Osteoblast (primary cell): ENCODE results near the gene KDM5C. TPM values are rescaled to one million over a fixed set of nuclear protein-coding genes. Genes with fewer than 3 reads are reported as not detected.
A peak's percentile ranks its signal among the peaks of the same experiment; 100 is the strongest.

Experiments
- DNase-seq: peaks from one replicate; pipeline ENCODE4 v3.0.0; 2011; ENCODE audit warnings: low spot score, mixed read lengths; ENCODE audit not compliant: insufficient read length; ENCODE audit errors: missing footprints
- H2AFZ ChIP-seq: 2 replicates; pipeline ENCODE4 v1.6.0; 2011; ENCODE audit warnings: mild to moderate bottlenecking, low read length
- H3K27ac ChIP-seq: 2 replicates; pipeline ENCODE4 v1.5.1; 2011; ENCODE audit warnings: mild to moderate bottlenecking, low read depth, low read length, moderate library complexity
- H3K27me3 ChIP-seq: 2 replicates; pipeline ENCODE4 v1.6.0; 2012; ENCODE audit warnings: mild to moderate bottlenecking, control low read depth, inconsistent platforms, low read length, moderate library complexity; ENCODE audit not compliant: insufficient read depth
- H3K36me3 ChIP-seq: 2 replicates; pipeline ENCODE4 v1.5.1; 2011; ENCODE audit warnings: mild to moderate bottlenecking, low read length, control low read depth, moderate library complexity; ENCODE audit not compliant: insufficient read depth
- H3K4me1 ChIP-seq: 2 replicates; pipeline ENCODE4 v1.5.1; 2011; ENCODE audit warnings: mild to moderate bottlenecking, low read length, control low read depth, moderate library complexity; ENCODE audit not compliant: insufficient read depth
- H3K4me2 ChIP-seq: 2 replicates; pipeline ENCODE4 v1.6.0; 2011; ENCODE audit warnings: mild to moderate bottlenecking, low read length; ENCODE audit not compliant: insufficient read depth
- H3K4me3 ChIP-seq: fragments of 200-600 bp; sonication (generic); 3 replicates; pipeline ENCODE4 v1.5.1; 2012; ENCODE audit warnings: mild to moderate bottlenecking, low read length, inconsistent platforms; ENCODE audit not compliant: insufficient read depth
- H3K79me2 ChIP-seq: 2 replicates; pipeline ENCODE4 v1.6.0; 2012; ENCODE audit warnings: mild to moderate bottlenecking, low read length, control low read depth, inconsistent platforms; ENCODE audit not compliant: insufficient read depth
- H3K9me3 ChIP-seq: 2 replicates; pipeline ENCODE4 v1.5.1; 2011; ENCODE audit warnings: low read depth, low read length, control low read depth
- H4K20me1 ChIP-seq: 2 replicates; pipeline ENCODE4 v1.6.0; 2012; ENCODE audit warnings: mild to moderate bottlenecking, low read length, control low read depth; ENCODE audit not compliant: insufficient read depth
- total RNA-seq: library from RNA; depleted of rRNA; stranded (reverse); fragments of >200 nt; gene quantifications from 2 replicates; pipeline ENCODE4 v1.2.3, GENCODE V29; 2012
- TF ChIP-seq, protein P1 (sequence below): IDR thresholded peaks from 2 replicates; pipeline ENCODE4 v1.5.1; 2011; ENCODE audit warnings: mild to moderate bottlenecking, low read depth, low read length, moderate library complexity; ENCODE audit errors: extremely low read depth

KDM5C gene
- 104 and 122 TPM in 2 replicates for total RNA-seq

DNA sequence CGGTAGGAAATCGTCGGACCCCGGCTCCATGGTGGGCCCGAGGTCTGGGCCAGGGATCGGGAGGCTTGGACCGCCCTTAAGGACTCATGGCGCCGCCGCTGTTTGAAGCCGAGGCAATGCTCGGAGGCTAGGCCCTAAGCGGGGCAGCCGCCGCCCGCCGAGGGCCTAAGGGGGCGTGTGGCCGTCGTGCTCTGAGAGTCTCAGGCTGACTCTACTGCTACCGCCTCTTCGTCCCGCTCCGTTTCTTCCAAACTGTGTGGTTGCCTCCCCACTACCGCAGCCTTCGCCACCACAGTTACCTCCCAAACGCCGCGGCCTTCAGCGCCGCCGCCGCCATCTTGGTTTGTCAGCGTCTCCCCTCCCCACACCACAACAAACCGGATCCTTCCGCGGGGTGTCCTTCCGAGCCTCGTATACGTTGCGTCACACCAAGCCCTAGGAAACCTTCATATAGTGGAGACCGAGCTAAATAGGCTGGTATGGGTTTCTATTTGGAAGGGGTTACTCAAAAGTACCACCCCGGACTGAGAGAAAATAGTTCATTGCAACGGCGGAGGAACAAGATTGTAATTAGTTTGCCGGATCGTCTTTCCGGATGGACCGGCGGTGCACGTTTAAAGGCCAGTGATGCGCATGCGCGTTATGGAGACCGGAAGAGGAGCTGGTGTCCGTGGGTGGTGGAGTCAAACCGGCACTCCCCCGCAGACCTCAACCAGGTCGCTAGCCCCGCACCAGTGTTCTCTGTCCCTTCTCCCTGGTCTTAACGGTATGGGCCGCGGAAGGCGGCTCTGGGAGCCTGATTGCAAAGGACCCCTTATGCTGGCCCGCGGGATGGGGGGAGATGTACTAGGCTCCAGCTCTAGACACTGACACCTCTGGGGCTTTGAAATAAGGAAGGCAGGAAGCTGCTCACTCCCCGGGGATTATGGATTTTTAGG lies at the start of gene KDM5C:
Gene KDM5C, minus strand, starts transcription at position 348 of the 938 bp plus-strand sequence. Its CDS starts 318 bp downstream, at position 30.
- Histone ChIP-seq H3K4me2 (peak within 1 kb of the TSS; percentile 89), H3K79me2 (peaks cover 50% of the 10 kb centered on the region), H3K4me3 (peak within 1 kb of the TSS; percentile 98), H3K4me1 (peaks cover 25% of the 10 kb centered on the region), H3K27ac (peak within 1 kb of the TSS; percentile 95), H3K9me3 (no peaks in the 10 kb centered on the region), H4K20me1 (peaks cover 40% of the 10 kb centered on the region), H2AFZ (peak within 1 kb of the TSS; percentile 94), H3K36me3 (peaks cover 14% of the 10 kb centered on the region), H3K27me3 (peaks cover 6% of the 10 kb centered on the region)
- TF ChIP-seq, protein P1, sequence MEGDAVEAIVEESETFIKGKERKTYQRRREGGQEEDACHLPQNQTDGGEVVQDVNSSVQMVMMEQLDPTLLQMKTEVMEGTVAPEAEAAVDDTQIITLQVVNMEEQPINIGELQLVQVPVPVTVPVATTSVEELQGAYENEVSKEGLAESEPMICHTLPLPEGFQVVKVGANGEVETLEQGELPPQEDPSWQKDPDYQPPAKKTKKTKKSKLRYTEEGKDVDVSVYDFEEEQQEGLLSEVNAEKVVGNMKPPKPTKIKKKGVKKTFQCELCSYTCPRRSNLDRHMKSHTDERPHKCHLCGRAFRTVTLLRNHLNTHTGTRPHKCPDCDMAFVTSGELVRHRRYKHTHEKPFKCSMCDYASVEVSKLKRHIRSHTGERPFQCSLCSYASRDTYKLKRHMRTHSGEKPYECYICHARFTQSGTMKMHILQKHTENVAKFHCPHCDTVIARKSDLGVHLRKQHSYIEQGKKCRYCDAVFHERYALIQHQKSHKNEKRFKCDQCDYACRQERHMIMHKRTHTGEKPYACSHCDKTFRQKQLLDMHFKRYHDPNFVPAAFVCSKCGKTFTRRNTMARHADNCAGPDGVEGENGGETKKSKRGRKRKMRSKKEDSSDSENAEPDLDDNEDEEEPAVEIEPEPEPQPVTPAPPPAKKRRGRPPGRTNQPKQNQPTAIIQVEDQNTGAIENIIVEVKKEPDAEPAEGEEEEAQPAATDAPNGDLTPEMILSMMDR: no peak
- peak; percentile 97 for DNase-seq

DNA sequence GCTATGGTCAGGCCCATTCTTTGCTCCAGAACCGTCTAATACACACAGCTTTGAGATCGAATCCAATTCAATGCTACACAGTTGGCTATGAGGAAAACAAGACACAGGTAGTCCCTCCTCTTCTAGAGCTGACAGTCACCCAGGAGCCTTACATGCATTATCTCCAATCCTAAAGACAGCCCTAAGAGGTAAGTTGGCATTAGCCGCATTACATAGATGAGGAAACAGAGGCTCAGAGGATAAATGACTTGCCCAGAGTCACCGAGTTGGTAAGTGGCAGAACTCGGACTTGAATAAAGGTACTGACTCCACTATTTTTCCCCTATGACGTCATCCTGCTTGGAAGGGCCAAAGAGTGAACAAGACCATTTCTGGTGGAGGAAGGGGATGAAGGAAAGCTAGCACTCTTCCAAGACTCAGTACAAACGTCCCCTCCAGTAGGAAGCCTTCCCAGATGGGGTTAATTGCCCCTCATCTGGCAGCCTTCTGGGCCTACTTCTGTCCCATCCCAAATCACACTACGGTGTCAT lies 47.9 kb upstream of the KDM5C start:
- Histone ChIP-seq H3K4me1 (no peaks in the 10 kb centered on the region), H3K79me2 (no peaks in the 10 kb centered on the region), H2AFZ (no peak overlapping the region), H3K36me3 (no peaks in the 10 kb centered on the region), H3K9me3 (no peaks in the 10 kb centered on the region), H3K4me2 (no peak overlapping the region), H3K27ac (no peak overlapping the region), H4K20me1 (no peaks in the 10 kb centered on the region), H3K27me3 (peaks cover 19% of the 10 kb centered on the region), H3K4me3 (no peak overlapping the region)
- no peak for DNase-seq
- TF ChIP-seq, protein P1: no peak

DNA sequence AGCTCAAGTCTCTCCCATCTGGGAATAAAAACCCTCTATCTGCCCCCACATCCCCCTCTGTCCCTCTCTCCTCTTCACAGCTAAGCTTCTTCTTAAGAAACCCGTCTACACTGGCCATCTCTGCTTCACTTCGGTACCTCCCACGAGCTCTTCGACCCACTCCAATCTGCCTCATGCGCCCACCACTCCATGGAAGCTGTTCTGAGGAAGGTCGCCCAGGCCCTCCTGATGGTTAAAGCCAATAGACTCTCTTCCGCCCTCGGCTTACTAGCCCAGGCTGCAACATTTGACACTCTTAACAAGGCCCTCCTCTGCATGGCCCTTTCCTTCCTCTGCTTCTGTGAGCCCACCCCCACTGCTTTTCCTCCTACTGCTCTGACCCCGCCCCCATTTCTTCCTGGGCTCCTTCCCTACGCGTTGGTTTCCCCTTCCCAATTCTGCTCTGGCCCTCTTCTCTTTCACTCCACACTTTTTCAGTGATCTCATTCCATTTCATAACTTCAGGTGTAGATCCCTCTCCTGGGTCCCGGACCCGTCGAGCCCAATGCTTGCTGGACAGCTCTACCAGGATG lies 44.6 kb upstream of the KDM5C start:
- H3K27ac ChIP-seq: no peak overlapping the region
- DNase-seq: no peak
- TF ChIP-seq, protein P1: no peak

DNA sequence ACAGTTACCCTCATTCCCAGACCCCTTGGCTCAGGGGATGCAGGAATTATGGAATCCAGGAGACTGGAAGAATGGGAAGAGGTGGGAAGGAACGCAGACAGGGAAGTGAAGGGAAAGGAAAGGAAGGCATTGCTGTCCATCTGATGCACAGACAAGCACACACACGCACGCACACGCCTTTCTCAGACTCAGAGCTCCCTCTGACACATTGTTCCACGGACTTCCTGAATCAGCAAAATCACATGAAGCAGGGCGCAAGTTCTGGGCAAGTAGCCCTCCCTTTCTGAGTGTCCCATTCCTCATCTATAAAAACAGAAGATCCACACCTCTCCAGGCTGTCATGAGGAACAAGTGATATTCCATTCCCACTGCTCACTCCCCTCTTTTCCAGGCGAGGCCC lies 43.2 kb upstream of the KDM5C start:
- no peaks in the 10 kb centered on the region for H3K36me3 ChIP-seq
- H3K4me3 ChIP-seq: no peak overlapping the region

More for the DNA sequence above, 44.6 kb upstream of the KDM5C start:
- no peaks in the 10 kb centered on the region for H3K36me3 ChIP-seq
- no peak overlapping the region for H2AFZ ChIP-seq
- no peaks in the 10 kb centered on the region for H4K20me1 ChIP-seq
- no peak overlapping the region for H3K4me2 ChIP-seq
- peaks cover 19% of the 10 kb centered on the region for H3K27me3 ChIP-seq
- H3K4me1 ChIP-seq: peaks cover 24% of the 10 kb centered on the region
- peaks cover under 1% of the 10 kb centered on the region for H3K79me2 ChIP-seq
- H3K4me3 ChIP-seq: no peak overlapping the region
- H3K9me3 ChIP-seq: no peaks in the 10 kb centered on the region

More for the DNA sequence above, 43.2 kb upstream of the KDM5C start:
- peaks cover 36% of the 10 kb centered on the region for H3K4me1 ChIP-seq
- peaks cover 2% of the 10 kb centered on the region for H3K79me2 ChIP-seq
- no peak for DNase-seq
- H4K20me1 ChIP-seq: peaks cover 3% of the 10 kb centered on the region
- H3K27ac ChIP-seq: no peak overlapping the region
- no peaks in the 10 kb centered on the region for H3K9me3 ChIP-seq
- no peak overlapping the region for H2AFZ ChIP-seq
- peaks cover 14% of the 10 kb centered on the region for H3K27me3 ChIP-seq
- no peak overlapping the region for H3K4me2 ChIP-seq
- TF ChIP-seq, protein P1: no peak
